Upper lobe of left lung (tissue), 4 donors: ENCODE data around the gene MYB.

Experiments used
- EP300 ChIP-seq, 4 donors: sonication (generic); formaldehyde crosslinking; IDR thresholded peaks; one replicate each; pipeline ENCODE4 v1.5.1; 2017; ENCODE audit warnings: antibody characterized with exemption in 4 of 4, control low read depth in 2 of 4
- TF ChIP-seq, protein P1 (sequence below), 6 experiments: fragments of 450-650 bp in 4 of 6; fragments of 200-600 bp in 2 of 6; sonication (generic) in 2 of 6; IDR thresholded peaks; one replicate each; pipeline ENCODE4 v1.5.1; 2016 to 2019; ENCODE audit warnings: antibody characterized with exemption in 6 of 6

- TF ChIP-seq, protein P1, sequence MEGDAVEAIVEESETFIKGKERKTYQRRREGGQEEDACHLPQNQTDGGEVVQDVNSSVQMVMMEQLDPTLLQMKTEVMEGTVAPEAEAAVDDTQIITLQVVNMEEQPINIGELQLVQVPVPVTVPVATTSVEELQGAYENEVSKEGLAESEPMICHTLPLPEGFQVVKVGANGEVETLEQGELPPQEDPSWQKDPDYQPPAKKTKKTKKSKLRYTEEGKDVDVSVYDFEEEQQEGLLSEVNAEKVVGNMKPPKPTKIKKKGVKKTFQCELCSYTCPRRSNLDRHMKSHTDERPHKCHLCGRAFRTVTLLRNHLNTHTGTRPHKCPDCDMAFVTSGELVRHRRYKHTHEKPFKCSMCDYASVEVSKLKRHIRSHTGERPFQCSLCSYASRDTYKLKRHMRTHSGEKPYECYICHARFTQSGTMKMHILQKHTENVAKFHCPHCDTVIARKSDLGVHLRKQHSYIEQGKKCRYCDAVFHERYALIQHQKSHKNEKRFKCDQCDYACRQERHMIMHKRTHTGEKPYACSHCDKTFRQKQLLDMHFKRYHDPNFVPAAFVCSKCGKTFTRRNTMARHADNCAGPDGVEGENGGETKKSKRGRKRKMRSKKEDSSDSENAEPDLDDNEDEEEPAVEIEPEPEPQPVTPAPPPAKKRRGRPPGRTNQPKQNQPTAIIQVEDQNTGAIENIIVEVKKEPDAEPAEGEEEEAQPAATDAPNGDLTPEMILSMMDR (IDR thresholded peaks at IDR 0.05) = no peak
- no peak for TF ChIP-seq EP300 (IDR thresholded peaks at IDR 0.05)
These were observed 15.8 kb downstream of the MYB start for GRCh38 chr6:135196739-135197510.
